GM18907 (cell line): ENCODE results near the gene GAGE13.
"Not testable (repeated sequence)": the region's sequence is repeated elsewhere in the genome, so short reads cannot be mapped to it uniquely, and the experiment has no call there.

Source experiments
- ATAC-seq: cut with Tn5 transposase; IDR thresholded peaks from one replicate; pipeline ENCODE4 v1.9.1; 2021; ENCODE audit warnings: mild to moderate bottlenecking, moderate library complexity; ENCODE audit not compliant: unreplicated experiment

GAGE13 gene, protein sequence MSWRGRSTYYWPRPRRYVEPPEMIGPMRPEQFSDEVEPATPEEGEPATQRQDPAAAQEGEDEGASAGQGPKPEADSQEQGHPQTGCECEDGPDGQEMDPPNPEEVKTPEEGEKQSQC

DNA sequence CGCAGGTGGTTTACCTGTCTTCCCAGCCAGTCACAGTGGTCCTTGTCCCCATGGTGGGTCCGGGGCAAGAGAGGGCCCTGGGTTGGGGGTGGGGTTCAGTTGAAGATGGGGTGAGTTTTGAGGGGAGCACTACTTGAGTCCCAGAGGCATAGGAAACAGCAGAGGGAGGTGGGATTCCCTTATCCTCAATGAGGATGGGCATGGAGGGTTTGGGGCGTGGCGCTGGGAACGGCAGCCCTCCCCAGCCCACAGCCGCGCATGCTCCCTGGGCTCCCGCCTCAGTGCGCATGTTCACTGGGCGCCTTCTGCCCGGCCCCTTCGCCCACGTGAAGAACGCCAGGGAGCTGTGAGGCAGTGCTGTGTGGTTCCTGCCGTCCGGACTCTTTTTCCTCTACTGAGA is at the start of gene GAGE13:
TSS of gene GAGE13 (plus strand) at position 301 of the 400 bp plus-strand sequence. CDS start 1,156 bp downstream, outside the sequence.
- not testable (repeated sequence) for ATAC-seq

DNA sequence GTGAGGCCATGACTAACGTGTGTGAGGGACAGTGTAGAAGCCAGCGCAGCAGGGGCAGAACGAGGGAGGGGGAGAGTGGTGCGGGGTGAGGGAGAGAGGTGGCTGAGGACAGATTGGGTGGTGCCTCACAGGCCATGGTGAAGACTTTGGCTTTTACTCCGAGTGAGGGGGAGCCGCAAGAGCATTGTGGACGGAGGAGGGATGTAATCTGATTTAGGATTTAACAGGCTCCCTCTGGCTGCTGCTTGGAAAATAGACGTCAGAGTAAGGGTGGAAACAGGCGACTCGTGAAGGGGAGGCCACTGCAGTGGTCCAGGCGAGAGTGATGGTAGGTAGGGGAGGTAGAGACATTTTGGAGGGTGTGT is 48.8 kb upstream of the GAGE13 start:
- no peak for ATAC-seq

DNA sequence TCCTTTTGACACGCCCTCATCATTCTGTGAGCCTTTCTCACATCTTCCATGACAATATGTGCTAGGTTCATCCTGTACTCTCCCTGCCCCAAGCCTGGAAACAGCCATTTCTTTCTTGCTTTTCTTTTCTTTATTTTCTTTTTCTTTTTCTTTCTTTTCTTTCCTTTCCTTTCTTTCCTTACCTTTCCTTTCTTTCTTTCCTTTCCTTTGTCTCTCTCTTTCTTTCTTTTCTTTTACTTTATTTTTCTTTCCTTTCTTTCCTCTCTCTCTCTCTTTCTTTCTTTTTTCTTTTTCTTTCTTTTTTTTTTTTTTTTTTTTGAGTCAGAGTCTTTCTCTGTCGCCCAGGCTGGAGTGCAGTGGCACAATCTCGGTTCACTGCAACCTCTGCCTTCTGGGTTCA is 47.2 kb upstream of the GAGE13 start:
- no peak for ATAC-seq

DNA sequence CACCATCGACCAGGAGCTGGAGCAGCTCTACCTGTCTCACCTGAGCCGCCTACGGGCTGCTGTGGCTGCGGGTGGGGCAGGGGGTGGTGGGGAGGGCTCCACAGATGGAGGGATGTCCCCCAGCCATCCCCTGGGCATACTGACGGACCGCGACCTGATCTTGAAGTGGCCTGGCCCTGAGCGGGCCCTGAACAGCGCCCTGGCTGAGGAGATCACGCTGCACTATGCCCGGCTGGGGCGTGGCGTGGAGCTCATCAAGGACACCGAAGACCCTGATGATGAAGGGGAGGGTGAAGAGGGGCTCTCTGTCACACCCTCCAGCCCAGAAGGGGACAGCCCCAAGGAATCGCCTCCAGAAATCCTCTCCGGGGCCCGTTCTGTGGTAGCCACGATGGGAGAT is 45.2 kb upstream of the GAGE13 start:
- ATAC-seq = no peak

DNA sequence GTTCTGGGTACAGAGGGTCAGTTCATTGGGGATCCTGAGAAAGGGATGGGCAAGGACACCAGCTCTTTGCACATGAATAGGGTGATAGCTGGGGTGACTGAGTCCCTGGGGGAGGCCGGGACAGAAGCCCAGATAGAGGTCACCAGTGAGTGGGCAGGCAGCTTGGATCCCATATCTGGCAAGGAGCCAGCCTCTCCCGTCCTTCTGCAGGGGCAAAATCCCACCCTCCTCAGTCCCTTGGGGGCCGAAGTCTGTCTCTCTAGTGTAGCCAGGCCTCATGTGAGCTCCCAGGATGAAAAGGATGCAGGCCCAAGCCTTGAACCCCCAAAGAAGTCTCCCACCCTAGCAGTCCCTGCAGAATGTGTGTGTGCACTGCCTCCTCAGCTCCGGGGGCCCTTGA is 44.8 kb upstream of the GAGE13 start:
- ATAC-seq = no peak

DNA sequence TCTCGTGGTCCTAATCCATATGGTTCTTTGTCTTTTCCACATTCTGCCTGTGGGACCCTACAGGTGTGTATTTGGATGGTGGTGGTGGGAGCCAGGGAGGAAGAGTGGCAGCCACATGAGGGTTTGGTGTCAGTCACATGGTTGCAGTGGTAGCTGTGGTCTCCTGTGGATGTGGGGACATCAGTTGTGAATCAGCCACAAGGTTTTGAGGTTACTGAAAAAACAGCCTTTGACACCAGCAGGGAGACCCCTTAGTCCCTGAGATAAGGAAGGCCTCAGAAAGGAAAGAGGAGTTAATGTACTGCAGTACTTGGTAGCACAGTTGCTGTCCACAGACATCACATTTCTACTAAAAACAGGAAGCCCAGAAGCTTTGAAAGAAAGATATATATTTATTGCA is 43.7 kb upstream of the GAGE13 start:
- no peak for ATAC-seq

DNA sequence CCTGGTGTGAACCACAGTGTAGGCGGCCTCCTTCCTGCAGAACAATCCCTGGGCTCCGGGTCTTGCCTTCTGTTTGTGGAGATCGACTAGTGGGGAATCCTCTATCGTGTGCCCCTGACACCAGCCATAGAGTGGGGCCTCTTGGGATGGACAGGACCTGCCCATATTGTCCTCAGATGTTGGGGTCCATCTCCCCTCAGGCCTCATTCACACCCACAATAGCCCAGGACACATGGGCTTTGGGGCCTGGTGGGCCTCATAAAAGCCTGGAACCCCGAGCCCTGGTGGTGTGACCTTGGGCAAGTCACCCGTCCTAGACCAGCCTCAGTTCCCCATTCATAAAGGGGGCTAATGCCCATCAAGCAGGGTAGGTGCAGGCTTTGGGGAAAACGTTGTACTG is 41.2 kb upstream of the GAGE13 start:
- no peak for ATAC-seq

DNA sequence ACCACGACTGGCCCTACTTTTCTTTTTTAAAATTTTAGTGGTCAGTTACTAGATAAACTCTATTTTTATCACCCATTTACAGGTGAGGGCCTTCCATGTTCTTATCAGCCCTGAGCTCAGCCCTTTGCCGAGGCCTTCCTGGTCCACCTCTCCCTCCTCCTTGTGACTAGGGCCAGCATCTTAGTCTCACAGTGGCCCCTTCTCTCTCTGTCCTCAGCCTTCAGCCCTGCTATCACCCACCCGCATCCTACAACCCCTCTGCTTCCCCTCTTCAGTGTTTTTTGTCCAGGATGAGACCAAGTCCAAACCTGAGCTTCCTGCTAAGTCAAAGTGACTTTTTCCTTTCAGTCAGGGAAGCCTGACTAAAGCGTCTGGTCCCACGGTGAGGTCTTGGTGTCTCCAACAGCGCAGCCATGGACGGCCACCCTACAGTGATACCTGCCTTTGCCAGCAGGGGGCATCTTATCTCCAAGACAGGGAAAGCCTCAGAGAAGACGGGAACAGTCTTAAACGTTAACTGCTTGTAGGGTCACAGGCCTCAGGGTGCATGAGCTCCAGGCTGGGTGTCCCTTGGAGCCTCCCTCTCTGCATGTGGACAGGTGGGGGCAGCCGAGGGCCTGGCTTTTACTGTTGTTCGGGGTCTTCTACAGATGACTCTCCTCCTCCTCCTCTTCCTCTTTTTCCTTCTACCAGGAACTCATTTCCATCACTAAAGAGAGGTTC is 39.6 kb upstream of the GAGE13 start:
- ATAC-seq = peak; percentile 67

DNA sequence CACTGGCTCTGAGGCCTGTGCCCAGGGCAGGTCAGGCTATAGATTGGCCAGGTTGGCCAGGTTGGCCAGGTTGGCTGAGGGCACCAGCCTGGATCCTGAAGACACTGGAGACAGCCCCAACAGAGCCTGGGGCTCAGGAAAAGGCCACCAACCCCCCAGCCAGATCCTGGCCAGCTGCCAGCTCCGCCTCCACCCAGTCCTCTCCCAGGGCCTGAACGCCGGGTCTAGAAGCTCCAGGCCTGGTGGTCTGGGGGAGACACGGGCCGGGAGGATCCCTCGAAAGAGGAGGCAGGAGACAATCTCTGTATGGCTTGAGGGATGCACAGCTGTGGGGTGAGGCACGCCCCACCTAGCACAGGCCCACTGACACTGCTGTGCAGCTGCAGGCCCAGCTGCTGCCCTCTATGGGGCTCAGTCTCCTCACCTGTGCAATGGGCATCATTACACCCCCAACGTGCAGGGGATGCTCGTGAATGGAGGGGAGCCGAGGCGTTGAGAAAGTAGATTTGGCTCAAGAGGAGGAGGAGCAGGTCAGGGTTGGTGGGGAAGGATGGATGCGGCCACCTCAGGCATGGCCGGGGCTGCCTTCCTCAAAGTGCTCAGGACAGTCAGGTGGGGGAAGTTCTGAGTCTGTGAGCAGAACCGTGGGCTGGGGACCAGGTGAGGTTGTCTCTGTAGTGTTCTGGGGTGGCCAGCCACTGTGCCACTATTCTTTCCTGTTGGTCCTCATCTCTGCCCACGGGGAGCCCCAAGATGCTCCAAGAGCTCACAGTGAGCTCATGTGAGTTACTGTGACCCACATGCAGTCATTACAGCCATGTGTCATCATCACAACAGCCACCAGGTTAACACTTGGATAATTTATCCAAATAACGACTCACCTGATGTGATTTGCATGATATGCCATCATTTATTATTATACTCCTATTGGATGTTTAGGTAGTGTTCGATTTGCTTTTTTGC is 38.7 kb upstream of the GAGE13 start:
- ATAC-seq = no peak

DNA sequence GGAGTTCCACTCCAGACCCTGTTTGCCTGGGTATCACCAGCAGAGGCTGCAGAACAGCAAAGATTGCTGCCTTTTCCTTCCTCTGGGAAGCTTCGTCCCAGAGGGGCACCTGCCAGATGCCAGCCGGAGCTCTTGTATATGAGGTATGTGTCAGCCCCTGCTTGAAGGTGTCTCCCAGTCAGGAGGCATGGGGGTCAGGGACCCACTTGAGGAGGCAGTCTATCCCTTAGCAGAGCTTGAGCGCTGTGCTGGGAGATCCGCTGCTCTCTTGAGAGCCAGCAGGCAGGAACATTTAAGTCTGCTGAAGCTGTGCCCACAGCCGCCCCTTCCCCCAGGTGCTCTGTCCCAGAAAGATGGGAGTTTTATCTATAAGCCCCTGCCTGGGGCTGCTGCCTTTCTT is 32.1 kb upstream of the GAGE13 start:
- ATAC-seq = not testable (repeated sequence)

DNA sequence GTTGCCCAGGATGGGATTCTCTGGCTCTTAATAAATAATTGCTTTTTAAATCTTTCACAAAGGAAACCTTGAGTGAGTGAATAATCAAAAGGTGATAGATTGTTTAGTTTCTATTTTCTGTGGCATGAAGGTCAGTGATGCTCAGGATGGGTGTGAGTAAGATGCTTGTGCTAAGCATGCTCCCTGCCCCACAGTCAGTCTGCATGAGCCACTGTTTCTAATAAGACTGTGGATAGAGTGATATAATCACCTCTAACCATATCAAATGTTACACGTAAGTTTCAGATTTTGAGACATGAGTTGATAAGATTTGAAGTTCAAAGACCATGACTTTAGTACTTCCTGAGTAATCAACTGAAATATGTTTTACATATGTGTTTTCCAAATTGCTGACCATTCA is 30.7 kb upstream of the GAGE13 start:
- no peak for ATAC-seq

DNA sequence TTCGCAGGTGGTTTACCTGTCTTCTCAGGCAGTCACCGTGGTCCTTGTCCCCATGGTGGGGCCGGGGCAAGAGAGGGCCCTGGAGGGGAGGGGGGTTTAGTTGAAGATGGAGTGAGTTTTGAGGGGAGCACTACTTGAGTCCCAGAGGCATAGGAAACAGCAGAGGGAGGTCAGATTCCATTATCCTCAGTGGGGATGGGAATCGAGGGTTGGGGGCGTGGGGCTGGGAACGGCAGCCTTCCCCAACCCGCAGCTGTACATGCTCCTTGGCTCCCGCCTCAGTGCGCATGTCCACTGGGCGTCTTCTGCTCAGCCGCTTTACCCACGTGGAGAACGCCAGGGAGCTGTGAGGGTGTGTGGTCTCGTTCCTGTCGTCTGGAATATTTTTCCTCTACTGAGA is 28.0 kb upstream of the GAGE13 start, which contains the start of gene GAGE10:
TSS of gene GAGE10 (plus strand) at position 301 of the 400 bp plus-strand sequence. CDS start 1,214 bp downstream, outside the sequence.
- ATAC-seq = no peak

DNA sequence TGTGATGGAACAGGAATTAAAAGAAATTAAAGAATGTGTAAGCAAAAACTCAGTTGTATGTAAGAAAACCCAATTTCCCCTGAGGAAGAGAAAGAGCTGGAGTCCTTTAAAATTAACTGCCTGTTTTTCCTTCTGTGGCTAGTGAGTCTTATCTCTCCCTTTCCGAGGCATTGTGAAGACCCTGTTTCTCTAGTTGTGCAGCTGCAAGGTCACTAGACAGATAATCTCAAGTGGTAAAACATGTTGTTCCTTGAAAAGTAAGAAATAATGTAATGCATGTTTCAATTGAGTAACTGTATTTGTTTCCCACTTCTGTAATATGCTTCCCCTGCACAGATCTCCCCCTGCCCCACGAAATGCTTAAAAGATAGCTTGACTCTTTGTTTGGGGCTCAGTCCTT is 23.6 kb upstream of the GAGE13 start:
- ATAC-seq = not testable (repeated sequence)

DNA sequence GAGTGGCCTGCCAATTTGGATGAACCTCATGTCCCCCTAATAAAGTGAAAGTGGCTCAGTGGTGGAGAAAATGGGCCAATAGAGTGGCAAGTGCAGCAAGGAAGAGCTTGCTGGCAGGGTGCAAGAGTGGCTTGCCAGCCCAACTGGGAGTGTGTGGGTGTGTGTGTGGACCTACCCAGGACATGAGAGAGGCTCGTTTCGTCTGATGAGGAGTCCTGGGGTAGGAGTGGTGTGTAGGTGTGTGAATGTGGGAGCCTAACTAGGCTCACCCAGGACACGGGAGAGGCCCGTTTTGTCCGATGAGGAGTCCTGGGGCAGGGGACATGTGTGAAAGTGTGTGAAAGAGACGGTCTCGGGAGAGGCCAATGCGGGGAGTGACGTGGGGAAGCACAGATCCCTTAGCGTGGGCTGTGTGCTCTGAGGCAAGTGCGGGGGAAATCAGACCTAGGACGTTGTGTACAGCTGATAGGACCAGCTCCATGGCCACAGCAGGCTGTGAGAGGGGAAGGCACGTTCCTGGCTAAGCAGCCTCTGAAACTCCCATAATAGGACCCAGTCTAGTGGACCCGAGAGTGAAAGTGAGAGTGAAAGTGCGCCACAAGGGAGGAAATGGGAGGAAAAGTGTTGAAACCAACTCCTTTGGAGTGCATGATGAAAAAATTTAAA is 22.6 kb upstream of the GAGE13 start:
- no peak for ATAC-seq

DNA sequence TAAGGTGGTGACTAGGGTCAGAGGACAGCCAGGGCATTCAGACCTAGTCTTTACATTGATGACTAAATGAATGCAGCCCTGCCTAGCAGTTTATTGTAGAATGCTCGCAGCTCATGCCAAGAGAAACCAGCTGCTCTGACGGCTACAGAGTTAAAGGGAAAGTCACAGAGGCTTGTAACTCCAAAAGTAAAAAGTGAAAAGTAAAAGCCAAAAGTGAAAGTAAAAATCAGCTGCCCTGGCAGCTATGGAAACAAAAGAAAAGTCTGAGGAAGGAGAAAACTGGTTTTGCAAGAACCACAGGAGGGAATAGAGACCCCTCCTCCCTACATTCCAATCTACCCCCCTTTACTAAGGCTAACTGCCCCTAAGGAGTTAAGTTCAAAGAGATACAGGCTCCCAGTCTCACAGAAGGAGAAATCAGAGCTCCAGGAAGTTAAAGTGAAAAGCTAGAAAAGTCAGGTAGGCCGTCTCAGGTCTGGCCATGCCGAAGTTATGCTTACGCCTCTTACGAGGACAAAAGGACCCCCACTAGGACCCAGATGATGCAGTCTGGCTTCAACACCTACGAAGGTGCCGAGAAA is 21.9 kb upstream of the GAGE13 start:
- ATAC-seq = no peak

DNA sequence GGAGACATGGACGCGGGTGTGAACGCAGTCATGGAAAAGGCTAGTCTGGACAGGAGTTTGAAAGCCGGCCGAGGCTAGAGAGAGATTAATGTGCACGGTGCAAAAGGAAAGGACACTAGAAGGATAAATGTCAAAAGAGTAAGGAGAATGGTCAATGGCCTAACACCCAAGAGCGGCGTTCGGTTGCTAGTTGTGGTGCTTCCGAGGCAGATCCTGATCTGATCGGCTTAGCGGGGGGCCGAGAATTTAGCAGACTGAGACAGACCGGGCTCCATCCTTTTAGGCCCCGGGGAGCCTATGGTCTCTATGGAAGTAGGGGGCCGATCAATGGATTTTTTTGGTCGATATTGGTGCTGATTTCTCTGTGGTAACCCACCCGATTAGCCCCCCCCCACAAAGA is 21.0 kb upstream of the GAGE13 start:
- no peak for ATAC-seq

DNA sequence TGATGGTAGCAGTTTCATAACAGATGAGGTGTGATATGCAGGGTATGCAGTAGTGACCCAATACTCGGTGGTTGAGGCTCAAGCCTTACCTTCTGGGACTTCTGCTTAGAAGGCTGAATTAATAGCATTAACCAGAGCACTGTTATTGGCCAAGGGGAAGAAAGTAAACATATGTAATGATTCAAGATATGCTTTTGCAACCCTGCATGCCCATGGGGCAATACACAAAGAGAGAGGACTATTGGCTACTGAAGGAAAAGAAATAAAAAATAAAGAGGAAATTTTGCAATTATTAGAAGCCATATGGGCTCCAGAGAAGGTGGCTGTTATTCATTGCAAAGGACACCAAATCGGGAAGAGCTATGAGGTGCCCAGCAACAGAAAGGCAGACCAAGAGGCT is 19.2 kb upstream of the GAGE13 start:
- no peak for ATAC-seq

DNA sequence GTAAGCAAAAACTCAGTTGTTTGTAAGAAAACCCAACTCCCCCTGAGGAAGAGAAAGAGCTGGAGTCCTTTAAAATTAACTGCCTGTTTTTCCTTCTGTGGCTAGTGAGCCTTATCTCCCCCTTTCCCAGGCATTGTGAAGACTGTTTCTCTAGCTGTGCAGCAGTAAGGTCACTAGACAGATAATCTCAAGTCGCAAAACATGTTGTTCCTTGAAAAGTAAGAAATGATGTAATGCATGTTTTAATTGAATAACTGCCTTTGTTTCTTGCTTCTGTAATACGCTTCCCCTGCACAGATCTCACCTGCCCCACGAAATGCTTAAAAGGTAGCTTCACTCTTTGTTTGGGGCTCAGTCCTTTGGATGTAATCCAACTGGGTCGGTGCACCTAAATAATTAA is 15.3 kb upstream of the GAGE13 start:
- ATAC-seq = no peak

DNA sequence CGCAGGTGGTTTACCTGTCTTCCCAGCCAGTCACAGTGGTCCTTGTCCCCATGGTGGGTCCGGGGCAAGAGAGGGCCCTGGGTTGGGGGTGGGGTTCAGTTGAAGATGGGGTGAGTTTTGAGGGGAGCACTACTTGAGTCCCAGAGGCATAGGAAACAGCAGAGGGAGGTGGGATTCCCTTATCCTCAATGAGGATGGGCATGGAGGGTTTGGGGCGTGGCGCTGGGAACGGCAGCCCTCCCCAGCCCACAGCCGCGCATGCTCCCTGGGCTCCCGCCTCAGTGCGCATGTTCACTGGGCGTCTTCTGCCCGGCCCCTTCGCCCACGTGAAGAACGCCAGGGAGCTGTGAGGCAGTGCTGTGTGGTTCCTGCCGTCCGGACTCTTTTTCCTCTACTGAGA is 9.6 kb upstream of the GAGE13 start, which contains the start of gene GAGE12J:
TSS of gene GAGE12J (plus strand) at position 301 of the 400 bp plus-strand sequence. CDS start 1,157 bp downstream, outside the sequence.
- ATAC-seq = not testable (repeated sequence)

DNA sequence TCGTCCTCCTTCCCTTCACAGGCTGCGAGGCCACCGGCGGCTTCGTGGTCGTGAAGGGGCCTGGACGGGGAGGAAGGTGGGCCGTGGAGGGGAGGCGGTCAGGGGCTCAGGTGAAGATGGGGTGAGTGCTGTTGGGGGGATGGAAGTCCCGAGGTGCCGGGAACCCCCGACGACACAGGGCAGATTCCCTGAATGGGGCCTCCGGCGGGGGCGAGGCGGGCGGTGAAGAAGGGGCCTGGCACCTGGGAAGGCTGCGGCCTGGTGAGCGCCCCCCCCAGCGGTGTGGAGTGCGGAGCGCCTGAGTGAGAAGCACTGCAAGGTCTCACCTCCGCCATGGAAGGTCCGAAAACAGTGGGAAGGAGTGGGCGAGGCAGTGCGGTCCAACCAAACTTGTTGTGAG is 9.1 kb upstream of the GAGE13 start:
- ATAC-seq = not testable (repeated sequence)

DNA sequence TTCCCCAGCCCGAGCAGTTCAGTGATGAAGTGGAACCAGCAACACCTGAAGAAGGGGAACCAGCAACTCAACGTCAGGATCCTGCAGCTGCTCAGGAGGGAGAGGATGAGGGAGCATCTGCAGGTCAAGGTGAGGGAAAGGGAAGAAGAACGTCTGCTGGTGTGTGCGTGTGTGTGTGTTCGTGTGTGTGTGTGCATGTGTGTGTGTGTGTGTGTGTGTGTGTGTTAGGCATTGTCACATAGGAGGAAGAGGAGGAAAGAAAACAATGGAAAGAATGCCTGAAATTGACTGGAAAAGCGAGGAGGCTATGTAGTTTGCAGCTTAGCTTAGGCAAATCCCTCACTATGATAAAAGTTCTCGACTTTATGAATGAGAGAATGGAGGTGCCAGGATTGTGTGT is 7.6 kb upstream of the GAGE13 start:
- not testable (repeated sequence) for ATAC-seq
